ENCODE results near the gene MANEAL. TPM values are rescaled to one million over a fixed set of nuclear protein-coding genes. Genes with fewer than 3 reads are reported as not detected.
"Not testable (repeated sequence)": the region's sequence is repeated elsewhere in the genome, so short reads cannot be mapped to it uniquely, and the experiment has no call there.

Gene MANEAL
- total and polyA plus RNA-seq, 7 donors = 0.60 to 5.2 (median 1.4) TPM

DNA sequence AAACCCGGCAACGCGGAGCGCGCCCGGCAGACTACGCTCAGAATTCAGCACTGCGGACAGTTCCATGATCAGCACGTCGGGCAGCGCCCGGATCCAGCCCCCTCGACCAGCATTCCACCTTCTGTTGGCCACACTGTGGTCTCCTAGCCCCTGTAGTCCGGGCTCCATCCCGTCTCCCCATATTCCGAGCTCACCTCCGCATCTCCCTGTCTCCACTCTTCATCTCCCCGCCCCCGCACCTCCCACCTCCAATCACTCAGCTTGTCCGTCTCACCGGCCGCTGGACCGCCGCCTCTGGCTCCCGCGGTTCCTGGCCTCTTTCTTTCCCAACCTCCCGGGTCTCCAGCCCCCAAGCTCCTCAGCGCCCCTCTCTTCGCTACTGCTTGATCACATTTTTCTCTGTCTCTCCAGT is 29.2 kb upstream of the MANEAL start:
- peaks cover 23 to 91% (median 48%) of the 10 kb centered on the region in 3 donors for H3K27me3 ChIP-seq
- TF ChIP-seq, protein P1, sequence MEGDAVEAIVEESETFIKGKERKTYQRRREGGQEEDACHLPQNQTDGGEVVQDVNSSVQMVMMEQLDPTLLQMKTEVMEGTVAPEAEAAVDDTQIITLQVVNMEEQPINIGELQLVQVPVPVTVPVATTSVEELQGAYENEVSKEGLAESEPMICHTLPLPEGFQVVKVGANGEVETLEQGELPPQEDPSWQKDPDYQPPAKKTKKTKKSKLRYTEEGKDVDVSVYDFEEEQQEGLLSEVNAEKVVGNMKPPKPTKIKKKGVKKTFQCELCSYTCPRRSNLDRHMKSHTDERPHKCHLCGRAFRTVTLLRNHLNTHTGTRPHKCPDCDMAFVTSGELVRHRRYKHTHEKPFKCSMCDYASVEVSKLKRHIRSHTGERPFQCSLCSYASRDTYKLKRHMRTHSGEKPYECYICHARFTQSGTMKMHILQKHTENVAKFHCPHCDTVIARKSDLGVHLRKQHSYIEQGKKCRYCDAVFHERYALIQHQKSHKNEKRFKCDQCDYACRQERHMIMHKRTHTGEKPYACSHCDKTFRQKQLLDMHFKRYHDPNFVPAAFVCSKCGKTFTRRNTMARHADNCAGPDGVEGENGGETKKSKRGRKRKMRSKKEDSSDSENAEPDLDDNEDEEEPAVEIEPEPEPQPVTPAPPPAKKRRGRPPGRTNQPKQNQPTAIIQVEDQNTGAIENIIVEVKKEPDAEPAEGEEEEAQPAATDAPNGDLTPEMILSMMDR (IDR thresholded peaks at IDR 0.05) = no peak
- TF ChIP-seq POLR2AphosphoS5 (IDR thresholded peaks at IDR 0.05) (no peak), POLR2A (IDR thresholded peaks at IDR 0.05) (no peak), EP300 (IDR thresholded peaks at IDR 0.05) (no peak)

DNA sequence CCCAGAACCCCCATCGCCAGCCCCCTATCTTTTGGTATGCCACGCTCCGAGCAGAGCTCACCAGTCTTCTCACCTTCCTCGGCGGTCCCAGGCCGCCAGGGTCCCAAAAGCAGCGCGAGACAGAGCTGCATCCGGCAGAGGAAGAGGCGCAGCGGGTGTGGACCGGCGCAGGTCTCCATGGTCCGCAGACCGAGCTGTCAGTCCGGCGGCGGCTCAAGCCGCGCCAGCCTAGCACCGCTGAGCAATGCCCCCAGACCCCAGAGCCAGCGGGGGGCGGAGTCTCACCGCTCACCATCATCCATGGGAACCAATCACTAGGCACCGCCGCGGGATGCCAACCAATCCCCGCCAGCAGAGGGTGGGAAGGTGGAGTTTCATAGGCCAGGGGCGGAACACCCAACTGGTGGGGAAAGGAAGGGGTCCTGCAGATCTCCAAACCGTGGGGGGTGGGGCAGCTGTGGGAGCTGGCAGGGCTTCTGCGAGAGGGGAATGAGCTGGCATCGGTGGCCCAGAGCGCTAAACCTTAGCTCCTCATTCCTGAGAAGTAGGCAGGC is 28.7 kb upstream of the MANEAL start, which contains the start of gene EPHA10:
TSS of gene EPHA10 (minus strand) at position 233 of the 554 bp plus-strand sequence. CDS start at position 179, 54 bp downstream.
- Histone ChIP-seq H3K36me3 (no peaks in the 10 kb centered on the region), H3K27ac (no peak within 1 kb of the TSS), H3K4me1 (no peaks in the 10 kb centered on the region), H3K4me3 (no peak within 1 kb of the TSS), H3K27me3 (peaks cover 23 to 86% (median 48%) of the 10 kb centered on the region in 3 donors), H3K9me3 (no peaks in the 10 kb centered on the region)
- no peak for DNase-seq
- WGBS, 2 donors = 7 to 20% methylated on average over 33 of the region's 33 CpGs
- intact Hi-C loops (cut with DNase I) = no loop called here
- TF ChIP-seq EP300 (IDR thresholded peaks at IDR 0.05) (no peak), POLR2A (IDR thresholded peaks at IDR 0.05) (no peak), POLR2AphosphoS5 (IDR thresholded peaks at IDR 0.05) (no peak)
- TF ChIP-seq, protein P1 (IDR thresholded peaks at IDR 0.05) = no peak

More for the DNA sequence above, 29.2 kb upstream of the MANEAL start:
- H3K4me3 ChIP-seq = no peak overlapping the region
- H3K27ac ChIP-seq = no peak overlapping the region
- 7 to 17% methylated on average over 29 of the region's 29 CpGs for WGBS, 2 donors
- intact Hi-C loops (cut with DNase I) = no loop called here
- DNase-seq = no peak
- no peaks in the 10 kb centered on the region for H3K4me1 ChIP-seq
- no peaks in the 10 kb centered on the region for H3K9me3 ChIP-seq
- H3K36me3 ChIP-seq = no peaks in the 10 kb centered on the region

DNA sequence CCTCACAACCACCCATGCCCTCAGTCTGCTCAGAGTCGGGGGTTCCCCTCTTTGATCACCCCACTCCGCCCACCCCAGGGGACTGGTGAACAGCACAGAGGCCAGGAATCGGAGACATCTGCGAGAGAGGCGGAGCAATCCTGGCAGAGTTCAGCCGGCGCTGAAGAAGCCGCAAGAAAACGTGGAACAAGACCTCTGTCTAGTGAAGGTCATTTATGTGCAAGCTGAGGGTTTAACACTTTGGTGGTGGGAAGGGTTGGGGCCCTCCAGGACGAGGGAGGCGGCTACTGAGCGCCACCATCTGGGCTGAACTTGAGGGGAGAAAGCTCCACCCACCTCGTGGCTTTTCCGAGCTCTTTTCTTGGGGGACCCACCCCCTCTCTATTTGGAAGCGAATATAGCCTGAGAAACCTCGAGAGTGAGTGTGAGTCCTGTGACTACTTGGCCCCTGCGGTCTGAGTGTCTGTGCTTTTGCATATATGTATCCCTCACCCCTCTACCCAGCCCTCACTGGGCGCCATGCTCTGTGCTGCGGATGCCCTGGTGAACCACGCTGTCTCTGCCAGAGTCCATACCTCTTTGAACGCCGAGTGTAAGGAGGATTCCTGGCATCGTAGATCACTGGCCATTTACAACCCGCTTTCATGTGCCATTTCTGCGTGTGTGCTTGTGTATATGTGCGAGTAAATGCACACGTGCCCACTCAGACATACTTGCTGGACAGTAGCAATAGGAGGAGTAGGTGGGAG is 27.6 kb upstream of the MANEAL start:
- intact Hi-C loops (cut with DNase I) = no loop called here
- DNase-seq = no peak
- H3K27me3 ChIP-seq = peaks cover 23 to 91% (median 48%) of the 10 kb centered on the region in 3 donors
- H3K27ac ChIP-seq = no peak overlapping the region
- TF ChIP-seq, protein P1 (IDR thresholded peaks at IDR 0.05) = no peak
- no peak for TF ChIP-seq POLR2AphosphoS5 (IDR thresholded peaks at IDR 0.05)
- TF ChIP-seq POLR2A (IDR thresholded peaks at IDR 0.05) = no peak
- TF ChIP-seq EP300 (IDR thresholded peaks at IDR 0.05) = no peak
- H3K4me3 ChIP-seq = no peak overlapping the region
- H3K4me1 ChIP-seq = no peaks in the 10 kb centered on the region
- no peaks in the 10 kb centered on the region for H3K36me3 ChIP-seq
- H3K9me3 ChIP-seq = no peaks in the 10 kb centered on the region
- WGBS, 2 donors = 5 to 10% methylated on average over 27 of the region's 27 CpGs

DNA sequence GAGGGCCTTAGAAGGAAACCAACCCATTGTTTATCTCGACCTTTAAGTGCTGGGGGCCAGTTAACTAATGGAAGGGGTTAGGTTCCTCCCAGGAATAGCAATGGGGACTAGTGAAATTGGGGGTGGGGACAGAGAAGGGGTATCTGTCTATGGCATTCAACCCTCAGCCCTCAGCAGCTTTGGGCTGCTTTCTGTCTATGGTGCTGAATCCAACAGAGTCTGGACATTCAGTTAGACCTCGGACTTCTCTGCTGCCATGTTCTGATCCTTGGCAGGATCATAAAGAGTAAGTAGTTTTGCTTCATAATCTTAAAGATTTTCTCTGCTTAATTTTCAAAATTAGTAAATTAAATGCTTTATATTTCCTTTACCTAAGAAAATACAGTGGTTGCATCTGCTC is 26.2 kb upstream of the MANEAL start:
- WGBS, 2 donors = 8 to 35% methylated on average over 2 of the region's 2 CpGs
- H3K27ac ChIP-seq = no peak overlapping the region
- TF ChIP-seq, protein P1 (IDR thresholded peaks at IDR 0.05) = no peak
- no peak for TF ChIP-seq POLR2AphosphoS5 (IDR thresholded peaks at IDR 0.05)
- no peaks in the 10 kb centered on the region for H3K36me3 ChIP-seq
- no peaks in the 10 kb centered on the region for H3K9me3 ChIP-seq
- peaks cover 23 to 77% (median 40%) of the 10 kb centered on the region in 3 donors for H3K27me3 ChIP-seq
- no peak for DNase-seq
- H3K4me3 ChIP-seq = no peak overlapping the region
- no peaks in the 10 kb centered on the region for H3K4me1 ChIP-seq
- intact Hi-C loops (cut with DNase I) = no loop called here

DNA sequence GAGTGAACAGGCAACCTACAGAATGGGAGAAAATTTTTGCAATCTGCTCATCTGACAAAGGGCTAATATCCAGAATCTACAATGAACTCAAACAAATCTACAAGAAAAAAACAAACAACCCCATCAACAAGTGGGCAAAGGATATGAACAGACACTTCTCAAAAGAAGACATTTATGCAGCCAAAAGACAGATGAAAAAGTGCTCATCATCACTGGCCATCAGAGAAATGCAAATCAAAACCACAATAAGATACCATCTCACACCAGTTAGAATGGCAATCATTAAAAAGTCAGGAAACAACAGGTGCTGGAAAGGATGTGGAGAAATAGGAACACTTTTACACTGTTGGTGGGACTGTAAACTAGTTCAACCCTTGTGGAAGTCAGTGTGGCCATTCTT is 22.2 kb upstream of the MANEAL start:
- intact Hi-C loops (cut with DNase I); H3K36me3 ChIP-seq; DNase-seq; H3K27ac ChIP-seq; H3K4me3 ChIP-seq; H3K4me1 ChIP-seq; H3K9me3 ChIP-seq: not testable (repeated sequence)
- H3K27me3 ChIP-seq = peaks cover 0 to 44% (median 6%) of the 10 kb centered on the region in 3 donors

All from sigmoid colon (tissue), 7 donors.